ENCODE results near the gene TEP1.

DNA sequence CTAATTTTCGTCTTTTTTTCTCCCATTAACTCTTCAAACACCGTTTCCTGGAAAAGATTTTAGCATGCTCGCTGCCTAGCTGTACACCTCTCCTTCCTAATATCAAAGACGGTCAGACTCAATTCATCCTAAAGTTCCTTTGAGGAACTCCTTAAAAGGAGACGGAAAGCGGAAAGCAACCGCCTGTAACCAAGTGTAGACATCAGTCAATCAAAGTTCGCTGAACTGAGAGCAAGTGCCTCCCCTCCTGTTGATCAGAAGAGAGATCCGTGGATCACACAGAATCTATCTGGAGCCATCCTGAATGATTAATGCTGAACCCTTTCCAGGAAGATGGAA is 412 bp upstream of the TEP1 start:
- TF ChIP-seq, protein P1, sequence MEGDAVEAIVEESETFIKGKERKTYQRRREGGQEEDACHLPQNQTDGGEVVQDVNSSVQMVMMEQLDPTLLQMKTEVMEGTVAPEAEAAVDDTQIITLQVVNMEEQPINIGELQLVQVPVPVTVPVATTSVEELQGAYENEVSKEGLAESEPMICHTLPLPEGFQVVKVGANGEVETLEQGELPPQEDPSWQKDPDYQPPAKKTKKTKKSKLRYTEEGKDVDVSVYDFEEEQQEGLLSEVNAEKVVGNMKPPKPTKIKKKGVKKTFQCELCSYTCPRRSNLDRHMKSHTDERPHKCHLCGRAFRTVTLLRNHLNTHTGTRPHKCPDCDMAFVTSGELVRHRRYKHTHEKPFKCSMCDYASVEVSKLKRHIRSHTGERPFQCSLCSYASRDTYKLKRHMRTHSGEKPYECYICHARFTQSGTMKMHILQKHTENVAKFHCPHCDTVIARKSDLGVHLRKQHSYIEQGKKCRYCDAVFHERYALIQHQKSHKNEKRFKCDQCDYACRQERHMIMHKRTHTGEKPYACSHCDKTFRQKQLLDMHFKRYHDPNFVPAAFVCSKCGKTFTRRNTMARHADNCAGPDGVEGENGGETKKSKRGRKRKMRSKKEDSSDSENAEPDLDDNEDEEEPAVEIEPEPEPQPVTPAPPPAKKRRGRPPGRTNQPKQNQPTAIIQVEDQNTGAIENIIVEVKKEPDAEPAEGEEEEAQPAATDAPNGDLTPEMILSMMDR (IDR thresholded peaks at IDR 0.05 in 2 of 3, conservative IDR thresholded peaks at IDR 0.05 in 1 of 3; ENCODE audit: control insufficient read depth in 2 of 3, extremely low read depth in 1 of 3, insufficient read depth in 1 of 3, low read depth in 3 of 3, low read length in 3 of 3): no peak
- TF ChIP-seq ZBTB33 (IDR thresholded peaks at IDR 0.05) (no peak), ELK1 (IDR thresholded peaks at IDR 0.05; ENCODE audit: low read depth, low read length) (peak; percentile 37; the same call in 1 of the 2 replicates), SMAD1 (IDR thresholded peaks at IDR 0.05; ENCODE audit: low read depth, partially characterized antibody) (no peak), MYC (IDR thresholded peaks at IDR 0.05; ENCODE audit: insufficient read depth, insufficient read length, insufficient replicate concordance, low read length, severe bottlenecking) (no peak), MXI1 (IDR thresholded peaks at IDR 0.05; ENCODE audit: low read depth, low read length) (no peak)
